Spleen (tissue), 7 donors: Measurements from ENCODE around the gene GPHB5.

ENCODE experiments used
- POLR2A ChIP-seq, 3 donors: fragments of 450-650 bp; IDR thresholded peaks; one replicate each; pipeline ENCODE4 v1.5.1; 2017; ENCODE audit warnings: antibody characterized with exemption in 3 of 3, mild to moderate bottlenecking in 1 of 3
- POLR2AphosphoS5 ChIP-seq, 3 donors: sonication (generic); formaldehyde crosslinking; IDR thresholded peaks; one replicate each; pipeline ENCODE4 v1.5.1; 2017; ENCODE audit warnings: antibody characterized with exemption in 3 of 3
- TF ChIP-seq, protein P1 (sequence below), 11 experiments: fragments of 200-600 bp in 7 of 11; fragments of 450-650 bp in 4 of 11; sonication (generic) in 4 of 11; IDR thresholded peaks in 8 of 11; conservative IDR thresholded peaks in 3 of 11; 1 replicate in 7 of 11; 2 replicates in 4 of 11; pipeline versions ENCODE4 v1.4.0 to v1.8.0; 2016 to 2021; ENCODE audit warnings: antibody characterized with exemption in 11 of 11, inconsistent platforms in 4 of 11, mild to moderate bottlenecking in 1 of 11
- donor health status: DM: no; HTN: no; CAD: no; lungs with moderate emphysema.
- donor health status: DM: no; HTN: no; CAD: no.
- donor health status: DM: no; HTN: no; CAD: no.

DNA sequence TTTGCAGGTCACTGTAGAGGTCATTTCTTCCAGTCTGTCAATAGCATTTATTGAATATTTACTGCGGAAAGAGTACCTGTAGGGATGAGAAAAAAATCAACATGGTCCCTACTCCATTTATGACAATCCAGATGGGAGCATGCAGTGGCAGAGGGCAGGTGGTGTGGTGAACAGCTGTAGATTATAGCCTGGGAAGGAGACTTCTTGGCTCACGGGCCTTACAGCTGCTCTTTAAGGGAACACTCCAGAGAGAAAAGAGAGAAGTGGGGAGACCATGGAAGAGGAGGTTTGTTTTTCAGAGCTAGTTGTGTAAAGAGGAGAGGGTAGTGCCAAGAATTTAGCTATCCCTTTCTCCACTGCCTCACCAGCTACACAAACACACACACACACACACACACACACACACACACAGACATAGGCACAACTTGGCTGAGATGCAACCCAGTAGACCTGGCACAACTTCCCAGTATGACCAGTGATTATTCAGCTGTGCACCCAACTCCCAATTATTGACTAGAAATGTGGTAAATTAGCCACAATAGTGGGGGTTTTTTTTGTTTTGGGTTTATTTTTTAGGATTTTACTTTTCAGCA lies 41.0 kb downstream of the GPHB5 start:
- TF ChIP-seq, protein P1, sequence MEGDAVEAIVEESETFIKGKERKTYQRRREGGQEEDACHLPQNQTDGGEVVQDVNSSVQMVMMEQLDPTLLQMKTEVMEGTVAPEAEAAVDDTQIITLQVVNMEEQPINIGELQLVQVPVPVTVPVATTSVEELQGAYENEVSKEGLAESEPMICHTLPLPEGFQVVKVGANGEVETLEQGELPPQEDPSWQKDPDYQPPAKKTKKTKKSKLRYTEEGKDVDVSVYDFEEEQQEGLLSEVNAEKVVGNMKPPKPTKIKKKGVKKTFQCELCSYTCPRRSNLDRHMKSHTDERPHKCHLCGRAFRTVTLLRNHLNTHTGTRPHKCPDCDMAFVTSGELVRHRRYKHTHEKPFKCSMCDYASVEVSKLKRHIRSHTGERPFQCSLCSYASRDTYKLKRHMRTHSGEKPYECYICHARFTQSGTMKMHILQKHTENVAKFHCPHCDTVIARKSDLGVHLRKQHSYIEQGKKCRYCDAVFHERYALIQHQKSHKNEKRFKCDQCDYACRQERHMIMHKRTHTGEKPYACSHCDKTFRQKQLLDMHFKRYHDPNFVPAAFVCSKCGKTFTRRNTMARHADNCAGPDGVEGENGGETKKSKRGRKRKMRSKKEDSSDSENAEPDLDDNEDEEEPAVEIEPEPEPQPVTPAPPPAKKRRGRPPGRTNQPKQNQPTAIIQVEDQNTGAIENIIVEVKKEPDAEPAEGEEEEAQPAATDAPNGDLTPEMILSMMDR (IDR thresholded peaks at IDR 0.05 in 8 of 11, conservative IDR thresholded peaks at IDR 0.05 in 3 of 11) = no peak
- no peak for TF ChIP-seq POLR2AphosphoS5 (IDR thresholded peaks at IDR 0.05)
- TF ChIP-seq POLR2A (IDR thresholded peaks at IDR 0.05) = no peak
